Activated CD4-positive, alpha-beta T cell treated with anti-CD3 and anti-CD28 coated beads for 36 hours (primary cell): ENCODE results near the gene SCRN2. TPM values are rescaled to one million over a fixed set of nuclear protein-coding genes. Genes with fewer than 3 reads are reported as not detected.

Experiments used
- ATAC-seq: fragments of 200-7000 bp; cut with Tn5 transposase; one replicate; pipeline ENCODE4 v1.10.0; 2021; ENCODE audit warnings: mild to moderate bottlenecking, moderate library complexity
- CTCF ChIA-PET: fragments of 350-600 bp; sonication (Branson Sonifier 250); formaldehyde crosslinking; loops from one replicate; lab custom pipeline; 2021; ENCODE audit warnings: antibody characterized with exemption; lab: Charles Lee
- POLR2A ChIA-PET: fragments of 350-600 bp; sonication (Branson Sonifier 250); formaldehyde crosslinking; loops from one replicate; lab custom pipeline; 2021; ENCODE audit warnings: antibody characterized with exemption, inconsistent platforms; lab: Charles Lee
- DNase-seq: peaks from one replicate; pipeline ENCODE4 v3.0.0-alpha.2; 2020
- H3K27ac Mint-ChIP-seq: one replicate; pipeline ENCODE4 v1.8.0; 2021; ENCODE audit warnings: mixed read lengths
- H3K27me3 Mint-ChIP-seq: one replicate; pipeline ENCODE4 v1.8.0; 2021; ENCODE audit warnings: mixed read lengths
- H3K36me3 Mint-ChIP-seq: one replicate; pipeline ENCODE4 v1.8.0; 2021; ENCODE audit warnings: low read depth, mixed read lengths
- H3K4me1 Mint-ChIP-seq: one replicate; pipeline ENCODE4 v1.8.0; 2021; ENCODE audit warnings: mixed read lengths
- H3K4me3 Mint-ChIP-seq: one replicate; pipeline ENCODE4 v1.8.0; 2021; ENCODE audit warnings: mild to moderate bottlenecking, moderate library complexity, mixed read lengths
- H3K9me3 Mint-ChIP-seq: one replicate; pipeline ENCODE4 v1.8.0; 2021; ENCODE audit warnings: low read depth, mixed read lengths
- intact Hi-C, 2 experiments: fragments of 100-400 bp; cut with DNase I in 1 of 2; cut with micrococcal nuclease in 1 of 2; formaldehyde crosslinking; loops; one replicate each; pipeline versions ENCODE4 v1.14.2 to v1.15.1; 2022 to 2024; cut with DNase I, micrococcal nuclease
- total RNA-seq, 2 experiments: library from RNA; stranded (reverse); gene quantifications; one replicate each; pipeline ENCODE4 v1.2.3, GENCODE V29; 2021

SCRN2 gene
- total RNA-seq, 2 experiments from 2014 or later: 21.5 to 25.2 TPM

DNA sequence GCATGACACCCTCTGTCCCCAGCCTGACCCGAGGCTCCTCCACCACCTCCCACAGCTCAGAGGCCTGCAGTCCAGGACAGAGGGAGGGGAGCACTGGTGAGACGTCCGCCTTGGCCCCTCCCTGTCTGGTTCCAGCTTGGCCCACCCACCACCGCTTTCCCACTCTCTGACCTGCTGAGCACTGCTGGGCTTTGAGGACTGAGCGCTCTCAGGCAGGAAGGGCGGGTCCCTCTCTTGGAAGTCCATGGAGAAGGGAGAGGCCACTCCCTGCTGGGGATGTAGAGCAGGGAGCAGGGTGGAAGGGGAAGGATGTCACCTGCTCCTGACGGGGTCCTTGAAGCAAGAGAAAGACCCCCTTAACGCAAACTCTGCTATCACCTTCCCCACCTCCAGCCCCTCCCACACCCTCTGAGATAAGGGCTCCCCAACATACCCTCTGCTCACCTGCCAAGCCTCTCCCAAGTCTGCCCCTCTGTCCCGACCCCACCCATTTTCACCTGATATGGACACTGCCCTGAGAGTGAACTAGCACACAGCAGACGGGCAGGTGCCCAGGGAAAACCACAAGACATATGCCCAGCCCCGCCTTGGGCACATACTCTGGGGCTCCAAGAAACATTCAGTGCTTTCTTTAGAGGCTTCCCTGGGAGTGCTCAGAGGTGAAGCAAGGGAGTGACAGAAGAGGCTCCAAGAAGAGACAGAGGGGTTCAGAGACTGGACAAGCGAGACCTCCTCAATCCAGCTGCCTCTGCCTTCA lies 20.9 kb downstream of the SCRN2 start:
- peak overlapping the region; percentile 92 for H3K4me3 Mint-ChIP-seq
- ChIA-PET POLR2A (no interaction called here), CTCF (interaction anchor here (0.7 to 1.2 kb wide), 2 partner anchors 21 to 25 kb away, joined by 3 read pairs; partner anchors contain the start of gene SCRN2)
- intact Hi-C loops: no loop called here
- DNase-seq (no peak), ATAC-seq (no peak)
- no peaks in the 10 kb centered on the region for H3K27me3 Mint-ChIP-seq
- H3K27ac Mint-ChIP-seq: peak overlapping the region; percentile 71
- no peaks in the 10 kb centered on the region for H3K9me3 Mint-ChIP-seq
- H3K36me3 Mint-ChIP-seq: peaks cover 20% of the 10 kb centered on the region
- peaks cover 21% of the 10 kb centered on the region for H3K4me1 Mint-ChIP-seq

DNA sequence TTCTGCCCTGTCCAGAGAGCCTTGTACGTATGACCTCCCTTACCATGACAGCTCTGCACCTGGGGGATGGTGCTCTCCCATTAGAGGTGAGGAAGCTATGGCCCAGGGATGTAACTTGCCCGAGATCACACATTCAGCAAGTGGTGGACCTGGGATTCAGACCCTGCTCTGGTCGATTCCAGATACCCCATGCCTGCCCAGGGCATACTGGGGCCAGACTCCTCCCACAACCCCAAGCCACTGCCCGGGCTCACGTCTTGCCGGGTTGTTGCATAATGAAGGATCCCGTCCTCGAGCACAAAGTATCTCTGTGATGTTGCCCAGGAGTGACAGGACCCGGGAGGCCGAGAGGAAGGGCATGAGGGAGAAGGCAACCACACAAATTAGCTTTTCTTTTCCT lies 21.6 kb downstream of the SCRN2 start:
- peaks cover 21% of the 10 kb centered on the region for H3K4me1 Mint-ChIP-seq
- DNase-seq (no peak), ATAC-seq (no peak)
- H3K27me3 Mint-ChIP-seq: no peaks in the 10 kb centered on the region
- H3K27ac Mint-ChIP-seq: no peak overlapping the region
- intact Hi-C loops: no loop called here
- H3K4me3 Mint-ChIP-seq: no peak overlapping the region
- peaks cover 17% of the 10 kb centered on the region for H3K36me3 Mint-ChIP-seq
- ChIA-PET POLR2A (no interaction called here), CTCF (interaction anchor here (0.5 to 0.7 kb wide), 2 partner anchors 25 to 200 kb away, joined by 3 read pairs; no protein-coding TSS in a partner anchor)
- H3K9me3 Mint-ChIP-seq: no peaks in the 10 kb centered on the region

DNA sequence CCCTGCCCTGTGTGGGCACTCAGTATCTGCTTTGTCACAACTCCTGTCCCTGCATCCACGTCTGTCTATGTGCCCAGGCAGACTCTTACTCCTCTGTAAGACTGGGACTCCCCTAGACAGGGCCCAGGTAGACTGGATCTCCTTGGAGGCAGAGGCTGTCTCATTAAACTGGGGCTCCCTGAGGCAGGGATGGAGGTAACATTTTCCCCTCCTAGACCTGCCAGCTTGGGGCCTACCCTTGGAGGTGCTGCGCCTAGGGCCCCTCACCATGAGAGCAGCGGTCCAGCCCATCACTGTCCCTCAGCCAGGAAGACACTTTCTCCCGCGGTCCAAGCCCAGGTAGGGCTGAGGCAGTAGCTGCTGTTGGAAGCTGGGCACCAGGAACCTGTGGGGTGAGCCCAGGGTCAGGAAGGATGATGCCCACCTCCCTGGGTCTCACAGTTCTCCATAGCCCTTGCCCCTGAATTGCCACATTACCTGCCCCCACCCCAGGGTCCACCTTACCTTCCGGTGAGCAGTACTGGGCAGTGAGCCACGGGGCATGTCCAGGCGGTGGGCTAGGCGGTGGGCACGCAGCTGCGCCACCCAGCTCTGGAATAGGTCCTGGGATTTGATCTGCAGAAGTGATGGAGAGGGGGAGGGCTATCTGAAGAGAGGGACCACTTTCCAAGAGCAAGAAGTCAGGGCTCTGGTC lies 22.9 kb downstream of the SCRN2 start:
- H3K27ac Mint-ChIP-seq: no peak overlapping the region
- H3K9me3 Mint-ChIP-seq: no peaks in the 10 kb centered on the region
- H3K4me3 Mint-ChIP-seq: no peak overlapping the region
- ChIA-PET CTCF (no interaction called here), POLR2A (no interaction called here)
- H3K4me1 Mint-ChIP-seq: peaks cover 21% of the 10 kb centered on the region
- H3K27me3 Mint-ChIP-seq: no peaks in the 10 kb centered on the region
- ATAC-seq: no peak
- no peak for DNase-seq
- intact Hi-C loops: no loop called here
- H3K36me3 Mint-ChIP-seq: peaks cover 9% of the 10 kb centered on the region

DNA sequence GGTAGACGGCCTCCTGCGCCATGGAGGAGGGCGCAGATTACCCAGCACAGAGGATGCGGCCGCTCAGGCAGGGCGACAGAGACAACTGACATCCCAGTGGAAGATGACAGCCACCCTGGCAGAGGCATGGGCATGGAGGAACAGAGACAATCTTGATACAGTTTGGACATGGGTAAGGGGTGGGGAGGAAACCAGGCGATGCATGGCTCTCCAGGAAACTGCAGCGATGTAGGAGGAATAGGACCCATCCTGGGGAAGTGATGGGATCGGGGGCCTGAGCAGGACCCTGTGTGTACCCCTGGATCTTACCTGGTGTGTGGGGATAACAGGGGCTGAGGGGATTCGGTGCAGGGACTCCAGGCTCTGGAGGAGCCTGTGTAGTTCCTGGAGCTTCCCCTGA lies 24.1 kb downstream of the SCRN2 start:
- ATAC-seq: no peak
- no peak for DNase-seq
- POLR2A ChIA-PET: interaction anchor here (0.6 to 0.7 kb wide), 2 partner anchors 18 to 103 kb away, joined by 3 to 4 read pairs; no protein-coding TSS in a partner anchor
- Mint-ChIP-seq H3K4me1 (peaks cover 13% of the 10 kb centered on the region), H3K27me3 (no peaks in the 10 kb centered on the region), H3K36me3 (peaks cover 7% of the 10 kb centered on the region), H3K9me3 (no peaks in the 10 kb centered on the region), H3K4me3 (no peak overlapping the region), H3K27ac (no peak overlapping the region)
- CTCF ChIA-PET: interaction anchor here (1.2 kb wide), 1 partner anchor 73 kb away, joined by 4 read pairs; no protein-coding TSS in a partner anchor
- intact Hi-C loops: no loop called here

GRCh38 chr17:47816111-47816735 lies 24.9 kb downstream of the SCRN2 start:
- Mint-ChIP-seq H3K9me3 (no peaks in the 10 kb centered on the region), H3K4me3 (no peak overlapping the region), H3K27ac (no peak overlapping the region), H3K36me3 (peaks cover 7% of the 10 kb centered on the region), H3K27me3 (no peaks in the 10 kb centered on the region), H3K4me1 (peaks cover 10% of the 10 kb centered on the region)
- CTCF ChIA-PET: interaction anchor here (1.2 kb wide), 1 partner anchor 74 kb away, joined by 4 read pairs; no protein-coding TSS in a partner anchor
- no peak for ATAC-seq
- intact Hi-C loops: no loop called here
- DNase-seq: no peak
- POLR2A ChIA-PET: no interaction called here

- DNase-seq (no peak), ATAC-seq (no peak)
- no peaks in the 10 kb centered on the region for H3K27me3 Mint-ChIP-seq
- ChIA-PET CTCF (interaction anchor here (0.6 to 1.1 kb wide), 2 partner anchors 26 to 48 kb away, joined by 3 to 4 read pairs; no protein-coding TSS in a partner anchor), POLR2A (no interaction called here)
- H3K4me3 Mint-ChIP-seq: no peak overlapping the region
- H3K9me3 Mint-ChIP-seq: no peaks in the 10 kb centered on the region
- intact Hi-C loops: no loop called here
- peaks cover 7% of the 10 kb centered on the region for H3K36me3 Mint-ChIP-seq
- no peak overlapping the region for H3K27ac Mint-ChIP-seq
- H3K4me1 Mint-ChIP-seq: peaks cover 4% of the 10 kb centered on the region
Measured at GRCh38 chr17:47815106-47815918, 25.8 kb downstream of the SCRN2 start.

DNA sequence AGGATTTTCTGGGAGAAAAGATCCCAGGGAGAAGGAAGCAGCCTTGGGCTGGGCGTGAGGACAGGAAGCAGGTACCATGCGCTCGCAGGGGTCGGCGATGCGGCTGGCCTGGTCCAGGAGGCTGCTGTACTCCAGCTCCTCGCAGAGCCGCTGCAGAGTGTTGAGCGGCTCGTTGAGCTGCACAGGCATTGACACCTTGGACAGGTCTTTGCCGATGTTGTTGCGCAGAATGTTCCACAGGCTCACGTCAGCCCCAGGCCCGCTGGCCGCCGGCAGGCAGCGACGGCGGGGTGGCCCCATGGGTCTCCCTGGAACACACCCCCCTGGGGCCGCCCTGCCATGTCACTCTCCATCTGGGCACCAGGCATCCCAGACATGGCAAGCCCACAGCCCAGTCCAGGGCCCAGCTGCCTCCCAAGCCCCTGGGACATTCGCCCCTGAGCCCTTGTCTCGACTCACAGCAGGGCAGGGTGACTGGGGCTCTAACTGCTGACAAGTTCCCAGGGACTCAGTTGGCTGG lies 27.5 kb downstream of the SCRN2 start:
- CTCF ChIA-PET: interaction anchor here (0.6 kb wide), 2 partner anchors 24 to 1376 kb away, joined by 3 read pairs; no protein-coding TSS in a partner anchor
- DNase-seq (peak; percentile 2), ATAC-seq (no peak)
- H3K4me1 Mint-ChIP-seq: peaks cover 8% of the 10 kb centered on the region
- no peak overlapping the region for H3K27ac Mint-ChIP-seq
- intact Hi-C loops: no loop called here
- H3K27me3 Mint-ChIP-seq: no peaks in the 10 kb centered on the region
- no peaks in the 10 kb centered on the region for H3K9me3 Mint-ChIP-seq
- POLR2A ChIA-PET: no interaction called here
- H3K36me3 Mint-ChIP-seq: peaks cover 10% of the 10 kb centered on the region
- H3K4me3 Mint-ChIP-seq: no peak overlapping the region

- DNase-seq (no peak), ATAC-seq (no peak)
- peaks cover 8% of the 10 kb centered on the region for H3K4me1 Mint-ChIP-seq
- no peaks in the 10 kb centered on the region for H3K27me3 Mint-ChIP-seq
- H3K36me3 Mint-ChIP-seq: peaks cover 14% of the 10 kb centered on the region
- no peak overlapping the region for H3K4me3 Mint-ChIP-seq
- H3K27ac Mint-ChIP-seq: peak overlapping the region; percentile 9
- ChIA-PET CTCF (interaction anchor here (0.6 kb wide), 1 partner anchor 1377 kb away, joined by 3 read pairs; no protein-coding TSS in a partner anchor), POLR2A (no interaction called here)
- intact Hi-C loops: no loop called here
- H3K9me3 Mint-ChIP-seq: no peaks in the 10 kb centered on the region
Measured at GRCh38 chr17:47813077-47813476, 28.0 kb downstream of the SCRN2 start.

DNA sequence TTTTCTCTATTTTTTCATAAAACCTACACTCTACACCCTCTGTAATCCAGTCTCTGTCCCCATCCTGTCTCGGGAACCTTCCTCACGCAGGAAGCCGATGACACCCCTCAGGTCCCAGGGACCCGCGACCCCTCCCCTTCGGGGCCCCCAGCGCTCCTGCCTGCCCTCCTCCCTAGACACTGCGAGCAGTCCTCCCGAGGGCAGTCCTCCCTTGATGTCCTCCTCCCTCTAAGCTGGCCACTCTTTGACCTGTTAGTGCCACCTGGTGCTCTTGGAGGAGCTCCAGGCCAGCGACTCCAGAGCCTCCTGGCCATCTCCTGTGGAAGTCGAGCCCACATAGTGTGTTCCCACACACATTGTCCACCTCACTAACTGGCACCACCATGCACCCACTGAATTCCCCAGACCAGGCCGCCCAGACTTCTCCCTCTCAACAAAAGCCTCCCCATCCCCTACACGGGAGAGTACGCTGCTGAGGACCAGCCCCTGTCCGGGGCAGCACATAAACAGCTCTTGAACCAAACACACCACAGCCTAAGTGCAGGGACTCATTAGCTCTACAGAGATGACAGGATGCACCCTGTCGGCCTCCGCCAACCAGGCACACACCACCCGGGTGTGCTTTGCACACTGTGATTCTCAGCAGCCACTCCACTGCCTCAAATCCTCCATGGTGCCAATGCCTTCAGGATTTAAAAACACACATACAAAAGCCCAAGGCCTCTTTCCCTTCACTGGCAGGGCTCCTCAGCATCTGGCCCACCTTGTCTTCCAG lies 28.7 kb downstream of the SCRN2 start:
- ChIA-PET CTCF (no interaction called here), POLR2A (no interaction called here)
- Mint-ChIP-seq H3K4me3 (no peak overlapping the region), H3K4me1 (peaks cover 8% of the 10 kb centered on the region), H3K9me3 (no peaks in the 10 kb centered on the region), H3K27me3 (no peaks in the 10 kb centered on the region), H3K27ac (peak overlapping the region; percentile 9), H3K36me3 (peaks cover 9% of the 10 kb centered on the region)
- no peak for ATAC-seq
- intact Hi-C loops: no loop called here
- no peak for DNase-seq

GRCh38 chr17:47811709-47812108 lies 29.4 kb downstream of the SCRN2 start:
- no peaks in the 10 kb centered on the region for H3K27me3 Mint-ChIP-seq
- no peak for ATAC-seq
- H3K4me1 Mint-ChIP-seq: peaks cover 8% of the 10 kb centered on the region
- ChIA-PET POLR2A (no interaction called here), CTCF (no interaction called here)
- no peak overlapping the region for H3K4me3 Mint-ChIP-seq
- intact Hi-C loops: no loop called here
- peak overlapping the region; percentile 15 for H3K27ac Mint-ChIP-seq
- no peaks in the 10 kb centered on the region for H3K9me3 Mint-ChIP-seq
- DNase-seq: no peak
- peaks cover 9% of the 10 kb centered on the region for H3K36me3 Mint-ChIP-seq
